Measurements from ENCODE around the gene SMAD3. TPM values are rescaled to one million over a fixed set of nuclear protein-coding genes. Genes with fewer than 3 reads are reported as not detected.

Gene SMAD3
- total RNA-seq, 1 donor from 2014 or later = 25.7 TPM

DNA sequence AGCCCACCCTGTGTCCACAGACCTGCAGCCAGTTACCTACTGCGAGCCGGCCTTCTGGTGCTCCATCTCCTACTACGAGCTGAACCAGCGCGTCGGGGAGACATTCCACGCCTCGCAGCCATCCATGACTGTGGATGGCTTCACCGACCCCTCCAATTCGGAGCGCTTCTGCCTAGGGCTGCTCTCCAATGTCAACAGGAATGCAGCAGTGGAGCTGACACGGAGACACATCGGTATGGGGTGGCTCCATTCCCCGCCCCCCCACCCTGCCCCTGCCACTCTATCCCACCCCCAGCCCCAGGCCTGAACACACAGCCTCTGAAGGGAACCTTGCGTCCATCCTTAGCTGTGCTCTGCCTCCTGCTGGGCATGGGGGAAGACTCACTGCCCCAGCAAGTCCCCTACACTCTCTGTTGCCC, 115.8 kb downstream of the SMAD3 start:
- Histone ChIP-seq H3K4me3 (no peak overlapping the region), H3K4me1 (peaks cover 34% of the 10 kb centered on the region), H3K36me3 (peaks cover 26% of the 10 kb centered on the region), H3K27ac (no peak overlapping the region), H3K27me3 (ENCODE audit: low read depth) (no peaks in the 10 kb centered on the region), H3K9me3 (no peaks in the 10 kb centered on the region)
- DNase-seq (no peak), ATAC-seq (no peak)
- TF ChIP-seq, protein P1, sequence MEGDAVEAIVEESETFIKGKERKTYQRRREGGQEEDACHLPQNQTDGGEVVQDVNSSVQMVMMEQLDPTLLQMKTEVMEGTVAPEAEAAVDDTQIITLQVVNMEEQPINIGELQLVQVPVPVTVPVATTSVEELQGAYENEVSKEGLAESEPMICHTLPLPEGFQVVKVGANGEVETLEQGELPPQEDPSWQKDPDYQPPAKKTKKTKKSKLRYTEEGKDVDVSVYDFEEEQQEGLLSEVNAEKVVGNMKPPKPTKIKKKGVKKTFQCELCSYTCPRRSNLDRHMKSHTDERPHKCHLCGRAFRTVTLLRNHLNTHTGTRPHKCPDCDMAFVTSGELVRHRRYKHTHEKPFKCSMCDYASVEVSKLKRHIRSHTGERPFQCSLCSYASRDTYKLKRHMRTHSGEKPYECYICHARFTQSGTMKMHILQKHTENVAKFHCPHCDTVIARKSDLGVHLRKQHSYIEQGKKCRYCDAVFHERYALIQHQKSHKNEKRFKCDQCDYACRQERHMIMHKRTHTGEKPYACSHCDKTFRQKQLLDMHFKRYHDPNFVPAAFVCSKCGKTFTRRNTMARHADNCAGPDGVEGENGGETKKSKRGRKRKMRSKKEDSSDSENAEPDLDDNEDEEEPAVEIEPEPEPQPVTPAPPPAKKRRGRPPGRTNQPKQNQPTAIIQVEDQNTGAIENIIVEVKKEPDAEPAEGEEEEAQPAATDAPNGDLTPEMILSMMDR (IDR thresholded peaks at IDR 0.05) = no peak
- intact Hi-C loops (cut with DNase I) = no loop called here

DNA sequence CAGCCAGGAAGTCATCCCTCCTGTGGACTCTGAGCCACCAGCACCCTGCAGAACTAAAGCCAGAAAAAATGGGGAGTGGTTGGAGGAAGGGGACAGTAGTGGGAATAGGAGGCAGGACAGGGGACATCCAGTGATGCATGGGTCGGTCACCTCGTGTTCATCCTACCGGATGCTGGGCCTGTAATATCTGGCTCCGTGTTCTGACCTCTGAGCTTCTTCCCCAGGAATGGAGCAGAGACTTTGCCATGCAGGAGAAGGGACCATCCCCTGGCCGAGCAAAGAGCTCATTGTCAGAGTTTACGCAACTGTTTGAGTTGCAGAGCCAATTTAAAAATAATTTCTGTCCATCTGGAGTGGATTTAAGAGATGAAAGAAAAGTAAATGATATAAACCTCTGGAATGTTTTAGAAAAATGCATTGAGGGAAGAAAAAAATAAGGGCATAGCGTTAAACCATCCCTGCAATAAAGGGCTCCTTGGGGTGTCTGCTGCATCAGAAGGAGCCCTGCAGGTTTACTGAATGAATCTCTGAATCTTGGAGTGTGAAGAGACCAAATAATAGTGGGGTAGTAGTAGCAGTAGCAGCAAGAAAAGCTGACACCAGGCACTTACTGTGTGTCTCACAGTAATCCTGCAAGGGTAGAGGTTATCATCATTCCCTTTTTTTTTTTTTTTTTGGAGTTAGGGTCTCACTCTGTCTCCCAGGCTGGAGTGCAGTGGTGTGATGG, 118.2 kb downstream of the SMAD3 start:
- intact Hi-C loops (cut with DNase I) = no loop called here
- Histone ChIP-seq H3K36me3 (peaks cover 46% of the 10 kb centered on the region), H3K27ac (no peak overlapping the region), H3K4me1 (peaks cover 35% of the 10 kb centered on the region), H3K9me3 (no peaks in the 10 kb centered on the region), H3K4me3 (no peak overlapping the region), H3K27me3 (ENCODE audit: low read depth) (no peaks in the 10 kb centered on the region)
- TF ChIP-seq, protein P1 (IDR thresholded peaks at IDR 0.05) = no peak
- DNase-seq (no peak), ATAC-seq (no peak)

DNA sequence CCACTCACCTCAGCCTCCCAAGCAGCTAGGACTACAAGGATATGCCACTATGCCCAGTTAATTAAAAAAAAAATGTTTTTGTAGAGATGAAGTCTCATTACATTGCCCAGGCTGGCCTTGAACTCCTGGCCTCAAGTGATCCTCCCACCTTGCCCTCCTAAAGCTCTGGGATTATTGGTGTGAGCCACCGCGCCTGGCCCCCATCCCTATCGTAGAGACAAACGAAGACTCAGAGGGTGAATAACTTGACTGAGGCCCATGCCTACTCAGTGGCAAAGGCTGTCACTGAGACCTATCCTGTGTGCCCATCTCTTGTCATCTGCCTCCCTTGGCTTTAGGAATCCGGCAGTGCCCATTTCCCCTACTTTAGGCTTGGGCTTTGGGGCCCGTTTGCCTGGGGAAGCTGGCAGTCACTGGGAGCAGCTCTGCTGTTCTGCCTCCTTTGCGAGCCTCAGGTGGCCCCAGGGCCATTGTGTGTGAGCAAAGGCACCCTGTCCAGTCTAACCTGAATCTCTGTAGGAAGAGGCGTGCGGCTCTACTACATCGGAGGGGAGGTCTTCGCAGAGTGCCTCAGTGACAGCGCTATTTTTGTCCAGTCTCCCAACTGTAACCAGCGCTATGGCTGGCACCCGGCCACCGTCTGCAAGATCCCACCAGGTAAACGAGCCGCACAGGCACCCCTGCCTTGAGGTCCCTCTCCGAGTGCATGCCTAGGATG, 119.0 kb downstream of the SMAD3 start:
- TF ChIP-seq, protein P1 (IDR thresholded peaks at IDR 0.05) = no peak
- ATAC-seq = no peak
- H3K36me3 ChIP-seq = peaks cover 54% of the 10 kb centered on the region
- no peak overlapping the region for H3K4me3 ChIP-seq
- no peak for DNase-seq
- no peaks in the 10 kb centered on the region for H3K9me3 ChIP-seq
- peaks cover 35% of the 10 kb centered on the region for H3K4me1 ChIP-seq
- H3K27me3 ChIP-seq (ENCODE audit: low read depth) = no peaks in the 10 kb centered on the region
- H3K27ac ChIP-seq = no peak overlapping the region
- intact Hi-C loops (cut with DNase I) = no loop called here

DNA sequence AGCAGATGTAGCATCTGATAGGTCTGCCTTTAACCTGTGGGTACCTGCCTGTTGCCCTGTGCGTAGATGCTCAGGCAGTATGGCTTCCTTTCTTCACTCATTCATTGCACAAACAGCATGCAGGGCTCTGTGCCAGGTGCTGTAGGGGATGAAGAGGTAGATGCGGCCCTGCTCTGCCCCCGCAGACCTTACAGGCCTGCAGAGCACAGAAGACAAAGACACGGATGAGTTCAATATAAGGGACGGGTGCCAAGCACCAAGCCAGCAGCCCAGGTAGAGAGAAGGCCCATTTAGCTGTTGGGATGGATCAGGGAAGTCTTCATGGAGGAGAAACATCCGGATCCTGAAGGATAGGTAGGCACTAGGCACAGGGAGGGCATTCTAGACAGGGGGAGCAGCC, 119.6 kb downstream of the SMAD3 start:
- no peak for ATAC-seq
- Histone ChIP-seq H3K4me3 (no peak overlapping the region), H3K36me3 (peaks cover 54% of the 10 kb centered on the region), H3K27ac (no peak overlapping the region), H3K9me3 (no peaks in the 10 kb centered on the region), H3K4me1 (peaks cover 37% of the 10 kb centered on the region), H3K27me3 (ENCODE audit: low read depth) (no peaks in the 10 kb centered on the region)
- intact Hi-C loops (cut with DNase I) = no loop called here
- DNase-seq = no peak
- TF ChIP-seq, protein P1 (IDR thresholded peaks at IDR 0.05) = no peak

DNA sequence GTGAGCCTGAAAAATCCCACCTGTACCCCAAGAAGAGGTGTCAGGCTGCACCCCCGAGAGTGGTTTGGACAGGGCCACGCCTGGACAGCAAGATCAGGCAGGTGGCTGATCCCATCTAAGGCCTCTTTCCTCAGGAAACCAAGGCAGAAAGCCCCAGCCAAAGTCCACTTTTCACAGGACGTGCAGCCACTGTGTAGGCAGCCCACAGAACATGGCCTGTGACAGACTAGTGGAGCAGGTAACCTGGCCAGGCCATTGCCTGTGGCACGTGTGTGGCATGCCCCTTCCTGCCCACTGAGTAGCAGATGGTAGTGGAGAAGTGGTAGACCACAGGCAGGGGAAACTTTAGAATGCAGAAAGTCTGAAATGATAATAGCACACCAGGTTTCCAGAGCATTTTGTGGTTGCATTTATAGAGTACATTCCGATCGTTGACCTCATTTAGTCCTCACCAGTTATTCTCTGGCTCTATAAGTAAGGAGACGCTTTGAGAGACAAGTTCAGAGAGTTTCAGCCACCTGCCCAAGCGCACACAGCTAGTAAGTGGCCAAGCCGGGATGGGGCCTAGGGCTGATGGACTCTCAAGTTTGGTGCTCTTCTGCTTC, 120.3 kb downstream of the SMAD3 start:
- H3K27me3 ChIP-seq (ENCODE audit: low read depth) = no peaks in the 10 kb centered on the region
- no peak overlapping the region for H3K27ac ChIP-seq
- TF ChIP-seq, protein P1 (IDR thresholded peaks at IDR 0.05) = no peak
- H3K36me3 ChIP-seq = peaks cover 60% of the 10 kb centered on the region
- intact Hi-C loops (cut with DNase I) = no loop called here
- ATAC-seq (no peak), DNase-seq (no peak)
- no peak overlapping the region for H3K4me3 ChIP-seq
- peaks cover 37% of the 10 kb centered on the region for H3K4me1 ChIP-seq
- no peaks in the 10 kb centered on the region for H3K9me3 ChIP-seq

Measured in lower lobe of right lung (tissue), 2 donors.